Measurements from ENCODE around the gene CLPTM1. TPM values are rescaled to one million over a fixed set of nuclear protein-coding genes. Genes with fewer than 3 reads are reported as not detected.

CLPTM1 gene
- total RNA-seq, 1 donor from 2014 or later: 98.8 TPM

- Mint-ChIP-seq H3K27me3 (no peaks in the 10 kb centered on the region), H3K36me3 (ENCODE audit: insufficient read depth) (no peaks in the 10 kb centered on the region), H3K9me3 (ENCODE audit: low read depth) (no peaks in the 10 kb centered on the region), H3K4me1 (ENCODE audit: low read depth) (peaks cover 2% of the 10 kb centered on the region), H3K4me3 (ENCODE audit: low read depth) (no peak overlapping the region), H3K27ac (peak overlapping the region; percentile 29)
- no peak for TF ChIP-seq CTCF (IDR thresholded peaks at IDR 0.05; ENCODE audit: unreplicated experiment)
- DNase-seq (ENCODE audit: low spot score, unreplicated experiment): no peak
Observed at GRCh38 chr19:44948237-44948636, 6.9 kb upstream of the CLPTM1 start.

GRCh38 chr19:44948763-44949374 is 6.3 kb upstream of the CLPTM1 start:
- TF ChIP-seq CTCF (IDR thresholded peaks at IDR 0.05; ENCODE audit: unreplicated experiment): no peak
- Mint-ChIP-seq H3K9me3 (ENCODE audit: low read depth) (no peaks in the 10 kb centered on the region), H3K4me3 (ENCODE audit: low read depth) (no peak overlapping the region), H3K27me3 (no peaks in the 10 kb centered on the region), H3K27ac (no peak overlapping the region), H3K36me3 (ENCODE audit: insufficient read depth) (no peaks in the 10 kb centered on the region), H3K4me1 (ENCODE audit: low read depth) (peaks cover 2% of the 10 kb centered on the region)
- DNase-seq (ENCODE audit: low spot score, unreplicated experiment): no peak

- Mint-ChIP-seq H3K27ac (no peak overlapping the region), H3K36me3 (ENCODE audit: insufficient read depth) (no peaks in the 10 kb centered on the region), H3K4me3 (ENCODE audit: low read depth) (no peak overlapping the region), H3K9me3 (ENCODE audit: low read depth) (no peaks in the 10 kb centered on the region), H3K4me1 (ENCODE audit: low read depth) (peaks cover 3% of the 10 kb centered on the region), H3K27me3 (no peaks in the 10 kb centered on the region)
- no peak for DNase-seq (ENCODE audit: low spot score, unreplicated experiment)
- no peak for TF ChIP-seq CTCF (IDR thresholded peaks at IDR 0.05; ENCODE audit: unreplicated experiment)
Observed at GRCh38 chr19:44949550-44949949, 5.6 kb upstream of the CLPTM1 start.

- TF ChIP-seq CTCF (IDR thresholded peaks at IDR 0.05; ENCODE audit: unreplicated experiment): peak; percentile 96
- H3K36me3 Mint-ChIP-seq (ENCODE audit: insufficient read depth): no peaks in the 10 kb centered on the region
- H3K4me1 Mint-ChIP-seq (ENCODE audit: low read depth): peaks cover 13% of the 10 kb centered on the region
- H3K27ac Mint-ChIP-seq: peak overlapping the region; percentile 86
- H3K27me3 Mint-ChIP-seq: no peaks in the 10 kb centered on the region
- DNase-seq (ENCODE audit: low spot score, unreplicated experiment): peak; percentile 51
- H3K4me3 Mint-ChIP-seq (ENCODE audit: low read depth): peak overlapping the region; percentile 7
- no peaks in the 10 kb centered on the region for H3K9me3 Mint-ChIP-seq (ENCODE audit: low read depth)
Observed at GRCh38 chr19:44951179-44952159, 3.7 kb upstream of the CLPTM1 start.

GRCh38 chr19:44954278-44954648 is 917 bp upstream of the CLPTM1 start:
- H3K27ac Mint-ChIP-seq: peak overlapping the region; percentile 99
- H3K4me1 Mint-ChIP-seq (ENCODE audit: low read depth): peaks cover 21% of the 10 kb centered on the region
- H3K4me3 Mint-ChIP-seq (ENCODE audit: low read depth): peak overlapping the region; percentile 98
- no peaks in the 10 kb centered on the region for H3K9me3 Mint-ChIP-seq (ENCODE audit: low read depth)
- no peak for DNase-seq (ENCODE audit: low spot score, unreplicated experiment)
- H3K36me3 Mint-ChIP-seq (ENCODE audit: insufficient read depth): no peaks in the 10 kb centered on the region
- no peaks in the 10 kb centered on the region for H3K27me3 Mint-ChIP-seq
- TF ChIP-seq CTCF (IDR thresholded peaks at IDR 0.05; ENCODE audit: unreplicated experiment): no peak

Data from progenitor cell of endocrine pancreas (in vitro differentiated cells).